HL-60 (cell line): Measurements from ENCODE around the gene CMBL.

Source experiments
- GABPA ChIP-seq: IDR thresholded peaks from 2 replicates; pipeline ENCODE4 v1.6.1; 2012; ENCODE audit warnings: low read depth
- POLR2AphosphoS5 ChIP-seq: IDR thresholded peaks from 2 replicates; pipeline ENCODE4 v1.6.1; 2012; ENCODE audit warnings: low read depth
- TF ChIP-seq, protein P1 (sequence below): IDR thresholded peaks from one replicate; pipeline ENCODE4 v1.5.1; 2011; ENCODE audit warnings: low read length, control low read depth, inconsistent platforms; ENCODE audit not compliant: insufficient read depth

DNA sequence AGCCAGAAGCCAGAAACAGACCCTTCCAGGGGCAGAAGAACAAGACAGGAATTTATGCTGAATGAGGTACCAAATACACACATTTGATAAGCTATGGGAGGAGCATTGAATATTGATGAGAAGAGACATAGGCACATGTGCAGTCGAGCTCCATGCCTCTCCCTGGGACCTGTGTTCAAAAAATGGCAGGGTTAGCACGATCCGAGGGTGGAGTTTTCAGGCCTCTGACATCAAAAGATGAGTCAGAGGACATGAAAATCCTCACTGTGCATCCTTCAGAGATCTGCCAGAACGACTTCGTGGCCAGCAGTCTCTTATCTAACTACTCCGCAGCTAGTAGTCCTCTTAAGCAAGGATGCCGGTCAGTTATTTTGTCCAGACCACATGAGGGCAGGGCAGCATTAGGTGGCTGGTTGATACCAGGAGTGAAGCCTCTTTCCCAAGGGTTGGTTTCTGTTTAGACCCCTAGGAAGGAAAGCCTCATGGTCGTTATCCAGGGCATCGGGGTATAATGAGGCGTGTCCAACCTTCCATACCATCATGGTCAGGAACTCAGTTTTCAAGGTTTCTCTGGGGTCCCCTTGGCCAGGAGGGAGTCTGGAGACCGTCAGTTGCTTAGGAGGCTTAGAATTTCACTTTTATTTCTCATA is 11.6 kb upstream of the CMBL start:
- TF ChIP-seq, protein P1, sequence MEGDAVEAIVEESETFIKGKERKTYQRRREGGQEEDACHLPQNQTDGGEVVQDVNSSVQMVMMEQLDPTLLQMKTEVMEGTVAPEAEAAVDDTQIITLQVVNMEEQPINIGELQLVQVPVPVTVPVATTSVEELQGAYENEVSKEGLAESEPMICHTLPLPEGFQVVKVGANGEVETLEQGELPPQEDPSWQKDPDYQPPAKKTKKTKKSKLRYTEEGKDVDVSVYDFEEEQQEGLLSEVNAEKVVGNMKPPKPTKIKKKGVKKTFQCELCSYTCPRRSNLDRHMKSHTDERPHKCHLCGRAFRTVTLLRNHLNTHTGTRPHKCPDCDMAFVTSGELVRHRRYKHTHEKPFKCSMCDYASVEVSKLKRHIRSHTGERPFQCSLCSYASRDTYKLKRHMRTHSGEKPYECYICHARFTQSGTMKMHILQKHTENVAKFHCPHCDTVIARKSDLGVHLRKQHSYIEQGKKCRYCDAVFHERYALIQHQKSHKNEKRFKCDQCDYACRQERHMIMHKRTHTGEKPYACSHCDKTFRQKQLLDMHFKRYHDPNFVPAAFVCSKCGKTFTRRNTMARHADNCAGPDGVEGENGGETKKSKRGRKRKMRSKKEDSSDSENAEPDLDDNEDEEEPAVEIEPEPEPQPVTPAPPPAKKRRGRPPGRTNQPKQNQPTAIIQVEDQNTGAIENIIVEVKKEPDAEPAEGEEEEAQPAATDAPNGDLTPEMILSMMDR, result no peak
- TF ChIP-seq GABPA (no peak), POLR2AphosphoS5 (no peak)
